Erythroblast (primary cell): ENCODE results near the gene SMAD2.

Experiments
- GATA1 ChIP-seq: IDR thresholded peaks from 2 replicates; pipeline ENCODE4 v1.6.1; 2011; ENCODE audit warnings: low read depth, mild to moderate bottlenecking, control low read depth, low read length, moderate library complexity
- POLR2A ChIP-seq: IDR thresholded peaks from 2 replicates; pipeline ENCODE4 v1.6.1; 2011; ENCODE audit warnings: mild to moderate bottlenecking, low read length

- TF ChIP-seq POLR2A (no peak), GATA1 (no peak)
Observed at GRCh38 chr18:47931718-47932103, 1.3 kb upstream of the SMAD2 start.
